Measurements from ENCODE around the gene NEK11.

Gene NEK11

DNA sequence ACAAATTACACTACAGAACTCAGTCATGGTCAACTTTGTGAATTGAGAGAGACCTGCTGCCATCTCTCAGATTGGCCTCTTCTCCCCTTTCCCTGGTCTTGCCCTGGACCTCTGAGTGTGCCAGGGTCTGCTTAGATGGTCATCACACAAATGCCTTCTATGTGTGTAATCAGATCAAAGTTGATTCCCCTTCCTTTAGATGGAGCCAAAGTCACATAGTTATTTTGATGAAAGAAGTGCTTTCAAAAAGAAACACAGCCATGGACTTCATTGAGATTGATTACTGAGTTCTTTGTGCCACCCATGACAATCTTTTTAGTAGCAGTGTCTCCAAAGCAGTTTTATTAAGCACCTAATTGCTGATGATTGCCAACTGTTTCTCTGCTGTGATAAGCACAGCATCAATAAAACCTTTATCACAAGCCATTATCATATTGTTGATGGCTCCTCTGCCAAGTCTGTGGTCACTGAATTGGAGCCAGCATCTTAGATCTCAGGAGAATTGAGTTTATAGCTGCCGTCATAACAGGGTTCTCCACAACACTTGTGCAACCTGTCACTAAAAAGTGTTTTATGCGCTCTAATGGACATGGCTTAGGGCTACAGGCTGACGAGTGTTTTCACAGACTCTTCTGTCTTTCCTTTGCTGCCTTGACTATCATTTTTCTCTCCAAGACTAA, 205.2 kb downstream of the NEK11 start:
- TF ChIP-seq, protein P1, sequence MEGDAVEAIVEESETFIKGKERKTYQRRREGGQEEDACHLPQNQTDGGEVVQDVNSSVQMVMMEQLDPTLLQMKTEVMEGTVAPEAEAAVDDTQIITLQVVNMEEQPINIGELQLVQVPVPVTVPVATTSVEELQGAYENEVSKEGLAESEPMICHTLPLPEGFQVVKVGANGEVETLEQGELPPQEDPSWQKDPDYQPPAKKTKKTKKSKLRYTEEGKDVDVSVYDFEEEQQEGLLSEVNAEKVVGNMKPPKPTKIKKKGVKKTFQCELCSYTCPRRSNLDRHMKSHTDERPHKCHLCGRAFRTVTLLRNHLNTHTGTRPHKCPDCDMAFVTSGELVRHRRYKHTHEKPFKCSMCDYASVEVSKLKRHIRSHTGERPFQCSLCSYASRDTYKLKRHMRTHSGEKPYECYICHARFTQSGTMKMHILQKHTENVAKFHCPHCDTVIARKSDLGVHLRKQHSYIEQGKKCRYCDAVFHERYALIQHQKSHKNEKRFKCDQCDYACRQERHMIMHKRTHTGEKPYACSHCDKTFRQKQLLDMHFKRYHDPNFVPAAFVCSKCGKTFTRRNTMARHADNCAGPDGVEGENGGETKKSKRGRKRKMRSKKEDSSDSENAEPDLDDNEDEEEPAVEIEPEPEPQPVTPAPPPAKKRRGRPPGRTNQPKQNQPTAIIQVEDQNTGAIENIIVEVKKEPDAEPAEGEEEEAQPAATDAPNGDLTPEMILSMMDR (conservative IDR thresholded peaks at IDR 0.05; ENCODE audit: low read length), result no peak
- no peak overlapping the region for H3K4me3 ChIP-seq (ENCODE audit: low read length)
- no peak for DNase-seq (ENCODE audit: low read depth)

DNA sequence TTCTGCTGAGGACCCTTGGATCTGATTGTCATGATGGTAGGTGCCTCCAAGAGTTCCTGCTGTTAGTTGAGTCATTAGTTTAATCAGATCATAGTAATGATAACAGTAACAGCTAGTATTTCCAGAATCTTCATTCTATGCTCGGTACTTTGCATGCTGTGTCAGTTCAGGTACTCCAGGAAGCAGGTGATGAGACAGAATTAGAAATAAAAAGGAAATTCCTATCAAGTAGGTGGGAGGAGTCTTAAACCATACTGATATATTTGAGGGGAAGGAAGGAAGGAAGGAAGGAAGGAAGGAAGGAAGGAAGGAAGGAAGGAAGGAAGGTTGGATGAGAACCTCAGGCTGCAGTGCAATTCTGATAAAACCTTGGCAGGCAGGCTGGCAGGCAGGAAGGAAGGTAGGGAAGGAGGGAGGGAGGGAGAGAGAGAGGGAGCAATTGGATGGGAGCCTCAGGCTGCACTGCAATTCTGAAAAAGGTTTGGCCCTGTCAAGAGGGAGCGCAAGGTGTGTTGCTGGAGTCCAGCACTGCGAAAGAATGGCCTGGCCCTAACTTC, 206.1 kb downstream of the NEK11 start:
- no peak overlapping the region for H3K4me3 ChIP-seq (ENCODE audit: low read length)
- TF ChIP-seq, protein P1 (conservative IDR thresholded peaks at IDR 0.05; ENCODE audit: low read length), result no peak
- no peak for DNase-seq (ENCODE audit: low read depth)

DNA sequence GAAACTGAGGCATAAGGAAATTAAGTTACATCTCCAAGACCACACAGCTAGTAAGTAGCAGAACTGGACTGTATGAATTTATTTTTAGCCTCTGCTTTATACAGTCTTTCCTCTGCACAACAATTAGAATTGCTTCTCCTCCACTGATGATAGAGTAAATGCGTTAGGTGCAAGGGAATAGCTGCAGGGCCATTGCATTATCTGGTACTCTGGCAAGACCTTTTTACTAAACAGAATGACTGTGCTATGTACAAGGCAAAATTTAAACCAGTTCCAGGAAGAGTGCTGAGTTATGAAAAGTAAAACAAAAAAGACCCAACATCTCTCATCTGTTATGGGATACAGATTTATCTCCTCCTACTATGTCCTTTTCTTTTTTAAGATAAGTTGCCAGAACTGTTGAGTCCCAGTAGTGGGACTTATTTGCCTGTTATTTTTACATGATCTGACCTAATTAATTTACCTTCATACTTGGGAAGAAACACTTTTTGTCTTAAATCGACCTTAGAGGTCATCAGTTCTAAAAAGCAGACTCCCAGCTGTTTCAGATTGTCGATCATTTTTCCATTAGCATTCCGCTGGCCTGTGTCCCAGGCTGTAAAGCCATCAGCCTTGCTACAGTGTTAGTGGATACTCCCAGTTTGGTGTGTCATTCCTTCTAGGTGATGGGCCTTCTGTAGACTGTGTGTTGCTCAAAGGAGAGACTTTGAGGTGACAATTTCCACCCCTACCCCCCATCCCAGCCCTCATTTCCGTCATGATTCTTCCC, 207.4 kb downstream of the NEK11 start:
- DNase-seq (ENCODE audit: low read depth), result peak; percentile 21
- no peak overlapping the region for H3K4me3 ChIP-seq (ENCODE audit: low read length)
- TF ChIP-seq, protein P1 (conservative IDR thresholded peaks at IDR 0.05; ENCODE audit: low read length), result no peak

DNA sequence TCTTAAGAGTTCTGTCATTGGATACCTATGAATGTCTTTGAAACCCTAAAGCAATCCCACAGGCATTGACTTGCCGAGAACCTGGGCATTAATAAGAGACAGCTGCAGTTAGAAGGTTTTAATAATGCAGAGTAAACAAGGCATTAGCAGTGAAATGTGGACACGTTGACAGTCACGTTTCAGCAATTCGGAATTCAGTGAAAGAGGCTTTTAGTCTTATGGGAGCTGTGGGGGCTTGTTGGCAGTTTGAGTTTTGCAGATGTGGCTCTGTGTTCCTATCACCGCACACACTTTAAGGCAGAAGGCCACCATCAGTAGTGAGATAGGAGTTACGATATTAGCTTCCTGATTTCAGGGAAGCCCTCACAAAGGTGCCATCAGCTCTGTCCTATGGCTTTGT, 209.7 kb downstream of the NEK11 start:
- H3K4me3 ChIP-seq (ENCODE audit: low read length), result no peak overlapping the region
- TF ChIP-seq, protein P1 (conservative IDR thresholded peaks at IDR 0.05; ENCODE audit: low read length), result no peak
- DNase-seq (ENCODE audit: low read depth), result no peak

DNA sequence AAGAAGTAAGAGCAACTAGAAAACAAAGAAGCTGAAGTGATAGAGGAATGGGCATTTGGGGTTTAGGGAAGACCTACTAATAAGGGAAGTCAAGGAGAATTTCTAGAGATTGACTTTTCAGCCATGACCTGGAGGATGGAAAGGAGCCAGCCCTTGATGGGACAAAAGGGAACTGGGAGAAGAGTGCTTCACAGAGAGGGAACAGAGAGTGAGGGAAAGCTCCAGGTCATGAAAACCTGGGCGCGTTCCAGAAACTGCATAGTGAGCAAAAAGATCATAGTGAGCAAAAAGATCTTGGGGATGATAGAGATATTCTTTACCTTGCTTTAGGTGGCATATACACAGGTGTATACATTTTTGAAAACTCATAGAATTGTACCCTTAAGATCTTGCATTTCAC, 211.8 kb downstream of the NEK11 start:
- TF ChIP-seq, protein P1 (conservative IDR thresholded peaks at IDR 0.05; ENCODE audit: low read length), result no peak
- H3K4me3 ChIP-seq (ENCODE audit: low read length), result no peak overlapping the region
- no peak for DNase-seq (ENCODE audit: low read depth)

DNA sequence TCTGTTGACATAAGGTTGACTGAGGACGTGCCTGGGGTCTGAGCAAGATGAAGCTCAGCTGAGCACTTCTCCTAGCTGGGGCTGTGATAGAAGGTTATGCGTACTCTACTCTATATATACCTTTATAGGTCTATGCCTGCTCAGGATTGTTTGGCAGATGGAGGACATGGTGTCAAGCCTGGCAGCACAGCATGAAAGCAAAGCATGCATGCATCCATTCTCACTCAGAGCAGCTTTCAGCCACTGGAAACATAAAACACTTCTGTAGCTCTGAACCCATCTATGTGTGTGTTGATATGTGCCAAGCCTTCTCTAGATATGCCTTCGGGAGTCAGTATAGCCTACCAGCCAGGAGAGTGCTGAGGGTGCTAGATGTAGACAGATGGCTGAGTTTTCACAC, 212.6 kb downstream of the NEK11 start:
- DNase-seq (ENCODE audit: low read depth), result no peak
- TF ChIP-seq, protein P1 (conservative IDR thresholded peaks at IDR 0.05; ENCODE audit: low read length), result no peak
- no peak overlapping the region for H3K4me3 ChIP-seq (ENCODE audit: low read length)

Measured in AG10803 (cell line).